H1 (cell line): ENCODE results near the gene GAST. TPM values are rescaled to one million over a fixed set of nuclear protein-coding genes. Genes with fewer than 3 reads are reported as not detected.

Source experiments
- BRCA1 ChIP-seq: IDR thresholded peaks from 2 replicates; pipeline ENCODE4 v1.6.1; 2012; ENCODE audit warnings: low read depth, low read length, improper control_type of control experiment
- CBX5 ChIP-seq: fragments of 300-800, 300-1000 bp; sonication (generic); IDR thresholded peaks from 2 replicates; pipeline ENCODE4 v1.7.1; 2016; ENCODE audit warnings: antibody characterized with exemption, low read length, low read depth
- CHD1 ChIP-seq: IDR thresholded peaks from 2 replicates; pipeline ENCODE4 v1.6.1; 2012; ENCODE audit warnings: low read depth, low read length, improper control_type of control experiment
- CTCF ChIP-seq, 3 experiments: IDR thresholded peaks; 1 replicate in 2 of 3; 2 replicates in 1 of 3; pipeline versions ENCODE4 v1.5.1 to v1.6.1; 2011; ENCODE audit warnings: low read length in 3 of 3, mild to moderate bottlenecking in 3 of 3, inconsistent platforms in 2 of 3, low read depth in 1 of 3, moderate library complexity in 1 of 3; ENCODE audit not compliant: insufficient read depth in 1 of 3; ENCODE audit errors: control extremely low read depth in 1 of 3
- E2F6 ChIP-seq: IDR thresholded peaks from 2 replicates; pipeline ENCODE4 v1.6.1; 2012; ENCODE audit warnings: inconsistent platforms
- FOSL1 ChIP-seq: IDR thresholded peaks from 2 replicates; pipeline ENCODE4 v1.6.1; 2011; ENCODE audit warnings: mild to moderate bottlenecking, low read depth, low read length, moderate library complexity; ENCODE audit not compliant: insufficient read depth
- GABPA ChIP-seq: IDR thresholded peaks from 2 replicates; pipeline ENCODE4 v1.6.1; 2011; ENCODE audit warnings: mild to moderate bottlenecking, low read length, moderate library complexity, borderline replicate concordance; ENCODE audit not compliant: insufficient read depth
- HDAC2 ChIP-seq, 2 experiments: fragments of 300-600 bp in 1 of 2; sonication (generic) in 1 of 2; IDR thresholded peaks; 2 replicates each; pipeline ENCODE4 v1.6.1; 2011 to 2012; ENCODE audit warnings: low read depth in 2 of 2, low read length in 2 of 2, mild to moderate bottlenecking in 2 of 2, moderate library complexity in 2 of 2, borderline replicate concordance in 1 of 2, inconsistent platforms in 1 of 2
- HDAC6 ChIP-seq: IDR thresholded peaks from one replicate; pipeline ENCODE4 v1.7.1; 2012; ENCODE audit warnings: low read depth, mild to moderate bottlenecking, inconsistent platforms, low read length, moderate library complexity
- JUND ChIP-seq: IDR thresholded peaks from 2 replicates; pipeline ENCODE4 v1.6.1; 2011; ENCODE audit warnings: mild to moderate bottlenecking, improper control_type of control experiment, low read length
- NANOG ChIP-seq: IDR thresholded peaks from 2 replicates; pipeline ENCODE4 v1.6.1; 2011; ENCODE audit warnings: low read length, low read depth, mild to moderate bottlenecking, inconsistent platforms; ENCODE audit not compliant: insufficient read depth, poor library complexity, severe bottlenecking
- NRF1 ChIP-seq: IDR thresholded peaks from 2 replicates; pipeline ENCODE4 v1.6.1; 2011; ENCODE audit warnings: mild to moderate bottlenecking, low read depth, low read length, improper control_type of control experiment
- RBBP5 ChIP-seq: IDR thresholded peaks from 2 replicates; pipeline ENCODE4 v1.7.1; 2012; ENCODE audit warnings: low read depth, mild to moderate bottlenecking, inconsistent platforms, low read length, moderate library complexity, borderline replicate concordance
- SAP30 ChIP-seq: fragments of 300-600 bp; sonication (generic); IDR thresholded peaks from 2 replicates; pipeline ENCODE4 v1.7.1; 2012; ENCODE audit warnings: low read length, moderate library complexity, mild to moderate bottlenecking, inconsistent platforms; ENCODE audit not compliant: insufficient read depth, insufficient replicate concordance
- SIN3A ChIP-seq, 2 experiments: IDR thresholded peaks in 1 of 2; conservative IDR thresholded peaks in 1 of 2; 2 replicates each; pipeline ENCODE4 v1.6.1; 2011 to 2012; ENCODE audit warnings: low read length in 2 of 2, improper control_type of control experiment in 1 of 2, low read depth in 1 of 2, mild to moderate bottlenecking in 1 of 2
- SIX5 ChIP-seq: IDR thresholded peaks from 2 replicates; pipeline ENCODE4 v1.6.1; 2011; ENCODE audit warnings: mild to moderate bottlenecking, low read depth, low read length
- SP1 ChIP-seq: IDR thresholded peaks from 2 replicates; pipeline ENCODE4 v1.6.1; 2011; ENCODE audit warnings: low read depth, low read length
- TCF12 ChIP-seq: IDR thresholded peaks from 2 replicates; pipeline ENCODE4 v1.6.1; 2011; ENCODE audit warnings: low read depth, mild to moderate bottlenecking, low read length
- TEAD4 ChIP-seq: IDR thresholded peaks from 2 replicates; pipeline ENCODE4 v1.6.1; 2012; ENCODE audit warnings: low read depth, low read length, inconsistent platforms, mixed read lengths
- ZNF274 ChIP-seq: IDR thresholded peaks from 2 replicates; pipeline ENCODE4 v1.7.0; 2012; ENCODE audit warnings: low read length, borderline replicate concordance; ENCODE audit errors: extremely low read depth
- polyA plus RNA-seq, 7 experiments: library from polyadenylated mRNA; depleted of rRNA in 3 of 7; stranded (reverse) in 5 of 7; unstranded in 2 of 7; fragments of >200 nt in 5 of 7; fragments of 200-250 nt in 2 of 7; gene quantifications; 1 replicate in 5 of 7; 2 replicates in 1 of 7; 4 replicates in 1 of 7; pipeline versions ENCODE4 v1.2.1 to v1.2.3, GENCODE V29; 2011 to 2013; ENCODE audit warnings: missing spikeins in 2 of 7, mixed read lengths in 2 of 7
- total RNA-seq: library from RNA; stranded (reverse); fragmentation: NEBNext Ultra II Directional; extraction: Animal tissue kit (Norgen Biotek cat#: 25700); gene quantifications from 2 replicates; pipeline ENCODE4 v1.2.1, GENCODE V29; 2021

The GAST gene
- total and polyA plus RNA-seq, 2 of the 8 experiments (the other 6 are each of a cell fraction or from before 2014, with no cell fraction given), result not detected

GRCh38 chr17:41705271-41705991 lies 6.7 kb upstream of the GAST start (continued):
- TF ChIP-seq HDAC2 (IDR thresholded peaks at IDR 0.05; ENCODE audit: borderline replicate concordance in 1 of 2, low read depth in 2 of 2, low read length in 2 of 2), result 0 out of 4 replicates have a peak, but pooled peaks of 1 of the 2 experiments have one; percentile 22
- no peak for TF ChIP-seq NRF1
- TF ChIP-seq HDAC6, result no peak
- TF ChIP-seq SP1, result no peak; the same call in 1 of the 2 replicates
- 0 out of 2 replicates have a peak, but pooled peaks have one; percentile 42 for TF ChIP-seq JUND
- no peak for TF ChIP-seq RBBP5
- peak; percentile 92 for TF ChIP-seq NANOG
- TF ChIP-seq CBX5, result no peak
- no peak for TF ChIP-seq TEAD4
- TF ChIP-seq CTCF (IDR thresholded peaks at IDR 0.05; ENCODE audit: control extremely low read depth in 1 of 3, insufficient read depth in 1 of 3, low read depth in 1 of 3, low read length in 3 of 3), result no peak
- TF ChIP-seq E2F6, result no peak
- no peak for TF ChIP-seq SAP30
- no peak for TF ChIP-seq BRCA1
- peak; percentile 63; the same call in 1 of the 2 replicates for TF ChIP-seq TCF12
- TF ChIP-seq CHD1, result no peak
- no peak for TF ChIP-seq ZNF274
- TF ChIP-seq SIX5, result no peak
- TF ChIP-seq GABPA, result no peak
- TF ChIP-seq SIN3A (conservative IDR thresholded peaks at IDR 0.05 in 1 of 2, IDR thresholded peaks at IDR 0.05 in 1 of 2; ENCODE audit: low read depth in 1 of 2, low read length in 2 of 2), result no peak; a peak in 1 of 4 replicates
- TF ChIP-seq FOSL1, result no peak
